HL-60 (cell line): ENCODE results near the gene FAM209B.

ENCODE experiments used
- POLR2AphosphoS5 ChIP-seq: IDR thresholded peaks from 2 replicates; pipeline ENCODE4 v1.6.1; 2012; ENCODE audit warnings: low read depth
- TF ChIP-seq, protein P1 (sequence below): IDR thresholded peaks from one replicate; pipeline ENCODE4 v1.5.1; 2011; ENCODE audit warnings: low read length, control low read depth, inconsistent platforms; ENCODE audit not compliant: insufficient read depth

DNA sequence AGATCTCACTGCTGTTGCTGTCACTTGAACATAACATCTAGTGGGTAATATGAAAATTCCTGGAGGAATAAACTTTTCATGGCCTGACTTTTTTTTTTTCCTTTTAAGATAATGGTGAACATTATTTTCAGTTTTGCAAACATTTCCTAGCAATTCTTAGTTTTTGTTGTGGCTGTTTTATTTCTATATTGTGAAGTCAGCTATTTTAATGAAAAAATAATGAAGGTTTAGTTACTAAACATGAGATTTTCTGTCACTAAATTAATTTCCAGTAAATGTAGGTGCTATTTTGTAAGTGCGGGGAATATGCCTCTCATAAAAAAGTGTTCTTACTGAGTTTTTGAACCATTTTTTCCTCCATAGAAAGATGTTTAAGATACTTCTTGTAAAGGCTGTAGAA lies 31.9 kb upstream of the FAM209B start:
- TF ChIP-seq, protein P1, sequence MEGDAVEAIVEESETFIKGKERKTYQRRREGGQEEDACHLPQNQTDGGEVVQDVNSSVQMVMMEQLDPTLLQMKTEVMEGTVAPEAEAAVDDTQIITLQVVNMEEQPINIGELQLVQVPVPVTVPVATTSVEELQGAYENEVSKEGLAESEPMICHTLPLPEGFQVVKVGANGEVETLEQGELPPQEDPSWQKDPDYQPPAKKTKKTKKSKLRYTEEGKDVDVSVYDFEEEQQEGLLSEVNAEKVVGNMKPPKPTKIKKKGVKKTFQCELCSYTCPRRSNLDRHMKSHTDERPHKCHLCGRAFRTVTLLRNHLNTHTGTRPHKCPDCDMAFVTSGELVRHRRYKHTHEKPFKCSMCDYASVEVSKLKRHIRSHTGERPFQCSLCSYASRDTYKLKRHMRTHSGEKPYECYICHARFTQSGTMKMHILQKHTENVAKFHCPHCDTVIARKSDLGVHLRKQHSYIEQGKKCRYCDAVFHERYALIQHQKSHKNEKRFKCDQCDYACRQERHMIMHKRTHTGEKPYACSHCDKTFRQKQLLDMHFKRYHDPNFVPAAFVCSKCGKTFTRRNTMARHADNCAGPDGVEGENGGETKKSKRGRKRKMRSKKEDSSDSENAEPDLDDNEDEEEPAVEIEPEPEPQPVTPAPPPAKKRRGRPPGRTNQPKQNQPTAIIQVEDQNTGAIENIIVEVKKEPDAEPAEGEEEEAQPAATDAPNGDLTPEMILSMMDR = no peak
- TF ChIP-seq POLR2AphosphoS5 = no peak
